Upper lobe of right lung (tissue), 1 donor: Measurements from ENCODE around the gene PDGFRB. TPM values are rescaled to one million over a fixed set of nuclear protein-coding genes. Genes with fewer than 3 reads are reported as not detected.

ENCODE experiments used
- ATAC-seq: fragments of 200-7000 bp; cut with Tn5 transposase; one replicate; pipeline ENCODE4 v1.9.1; 2020; ENCODE audit warnings: mild to moderate bottlenecking, moderate library complexity
- DNase-seq: peaks from one replicate; pipeline ENCODE4 v3.0.0-alpha.2; 2020
- H3K27ac ChIP-seq: fragments of 200-600 bp; one replicate; pipeline ENCODE4 v1.8.0; 2022
- H3K27me3 ChIP-seq: fragments of 200-600 bp; one replicate; pipeline ENCODE4 v1.8.0; 2022; ENCODE audit warnings: mild to moderate bottlenecking
- H3K36me3 ChIP-seq: fragments of 200-600 bp; one replicate; pipeline ENCODE4 v1.8.0; 2022
- H3K4me1 ChIP-seq: fragments of 200-600 bp; one replicate; pipeline ENCODE4 v1.8.0; 2022
- H3K4me3 ChIP-seq: fragments of 200-600 bp; one replicate; pipeline ENCODE4 v1.8.0; 2022; ENCODE audit warnings: mild to moderate bottlenecking
- H3K9me3 ChIP-seq: fragments of 200-600 bp; one replicate; pipeline ENCODE4 v1.8.0; 2022
- intact Hi-C: fragments of 100-400 bp; cut with DNase I; formaldehyde crosslinking; loops from one replicate; pipeline ENCODE4 v1.11.0; 2022
- long read RNA-seq: library from polyadenylated mRNA; unstranded; transcript quantifications from one replicate; pipeline ENCODE4 v2.0.0, GENCODE V29; 2021
- total RNA-seq: library from RNA; stranded (reverse); fragmentation: NEBNext Ultra II Directional; extraction: Animal tissue kit (Norgen Biotek cat#: 25700); gene quantifications from one replicate; pipeline ENCODE4 v1.2.1, GENCODE V29; 2021
- TF ChIP-seq, protein P1 (sequence below): fragments of 200-600 bp; IDR thresholded peaks from one replicate; pipeline ENCODE4 v1.8.0; 2022; ENCODE audit warnings: antibody characterized with exemption
- donor health status: DM: no; HTN: yes; CAD: no; lungs with severe emphysema.

Gene PDGFRB
- total RNA-seq: 120 TPM
- long read RNA-seq, full-length matches to known transcripts: 36 of 158 reads
- long read RNA-seq, partial matches to known transcripts: 60 of 158 reads
- long read RNA-seq, other reads (novel, unspliced or antisense): 62 of 158 reads

GRCh38 chr5:150155258-150156026 is at the start of gene PDGFRB:
PDGFRB (minus strand) TSS chr5:150155845; CDS start chr5:150137047, 18,798 bp downstream.
- Histone ChIP-seq H3K27ac (peak within 1 kb of the TSS; percentile 77), H3K9me3 (no peaks in the 10 kb centered on the region), H3K4me3 (peak within 1 kb of the TSS; percentile 56), H3K4me1 (no peaks in the 10 kb centered on the region), H3K27me3 (peaks cover 6% of the 10 kb centered on the region), H3K36me3 (peaks cover 5% of the 10 kb centered on the region)
- intact Hi-C loops: no loop called here
- DNase-seq (peak; percentile 80), ATAC-seq (peak; percentile 76)
- TF ChIP-seq, protein P1, sequence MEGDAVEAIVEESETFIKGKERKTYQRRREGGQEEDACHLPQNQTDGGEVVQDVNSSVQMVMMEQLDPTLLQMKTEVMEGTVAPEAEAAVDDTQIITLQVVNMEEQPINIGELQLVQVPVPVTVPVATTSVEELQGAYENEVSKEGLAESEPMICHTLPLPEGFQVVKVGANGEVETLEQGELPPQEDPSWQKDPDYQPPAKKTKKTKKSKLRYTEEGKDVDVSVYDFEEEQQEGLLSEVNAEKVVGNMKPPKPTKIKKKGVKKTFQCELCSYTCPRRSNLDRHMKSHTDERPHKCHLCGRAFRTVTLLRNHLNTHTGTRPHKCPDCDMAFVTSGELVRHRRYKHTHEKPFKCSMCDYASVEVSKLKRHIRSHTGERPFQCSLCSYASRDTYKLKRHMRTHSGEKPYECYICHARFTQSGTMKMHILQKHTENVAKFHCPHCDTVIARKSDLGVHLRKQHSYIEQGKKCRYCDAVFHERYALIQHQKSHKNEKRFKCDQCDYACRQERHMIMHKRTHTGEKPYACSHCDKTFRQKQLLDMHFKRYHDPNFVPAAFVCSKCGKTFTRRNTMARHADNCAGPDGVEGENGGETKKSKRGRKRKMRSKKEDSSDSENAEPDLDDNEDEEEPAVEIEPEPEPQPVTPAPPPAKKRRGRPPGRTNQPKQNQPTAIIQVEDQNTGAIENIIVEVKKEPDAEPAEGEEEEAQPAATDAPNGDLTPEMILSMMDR: no peak

DNA sequence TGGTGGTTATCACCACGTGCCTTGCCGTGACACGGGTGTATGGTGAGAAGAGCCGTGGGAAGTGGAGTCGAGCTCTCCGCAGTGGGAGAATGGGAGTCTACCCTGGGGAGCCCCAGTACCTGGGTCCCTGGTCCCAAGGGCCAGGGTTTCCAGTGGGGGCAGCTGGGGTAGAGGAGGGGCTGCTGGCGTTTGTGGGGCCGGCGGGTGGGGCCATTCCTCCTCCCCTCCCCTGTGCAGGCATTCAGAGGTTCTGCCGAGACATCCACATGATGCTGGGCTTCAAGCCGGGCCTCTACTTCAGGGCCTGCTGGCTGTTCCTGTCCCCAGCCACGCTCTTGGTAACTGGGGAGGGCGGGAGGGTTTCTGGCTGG is 48.9 kb upstream of the PDGFRB start:
- TF ChIP-seq, protein P1: no peak
- intact Hi-C loops: no loop called here
- Histone ChIP-seq H3K4me1 (peaks cover 7% of the 10 kb centered on the region), H3K9me3 (no peaks in the 10 kb centered on the region), H3K27me3 (no peaks in the 10 kb centered on the region), H3K36me3 (no peaks in the 10 kb centered on the region), H3K27ac (no peak overlapping the region), H3K4me3 (no peak overlapping the region)
- ATAC-seq: no peak
- no peak for DNase-seq

- Histone ChIP-seq H3K4me3 (no peak overlapping the region), H3K4me1 (peaks cover 2% of the 10 kb centered on the region), H3K9me3 (no peaks in the 10 kb centered on the region), H3K27ac (no peak overlapping the region), H3K36me3 (no peaks in the 10 kb centered on the region), H3K27me3 (no peaks in the 10 kb centered on the region)
- no peak for ATAC-seq
- DNase-seq: no peak
- intact Hi-C loops: no loop called here
- TF ChIP-seq, protein P1: no peak
Observed at GRCh38 chr5:150203832-150204589, 48.4 kb upstream of the PDGFRB start.

DNA sequence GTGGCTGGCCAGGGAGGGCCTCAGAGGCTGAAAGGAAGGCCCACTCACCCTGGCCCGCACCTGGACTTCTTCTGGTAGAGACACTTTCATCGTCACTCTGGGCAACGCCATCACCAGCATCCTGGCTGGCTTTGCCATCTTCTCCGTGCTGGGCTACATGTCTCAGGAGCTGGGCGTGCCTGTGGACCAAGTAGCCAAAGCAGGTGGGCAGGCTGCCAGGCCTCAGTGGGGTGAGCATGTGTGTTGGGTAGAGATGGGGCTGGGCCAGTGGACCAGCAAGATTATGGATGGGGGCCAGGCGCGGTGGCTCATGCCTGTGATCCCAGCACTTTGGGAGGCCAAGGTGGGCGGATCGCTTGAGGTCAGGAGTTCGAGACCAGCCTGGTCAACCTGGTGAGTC is 46.9 kb upstream of the PDGFRB start:
- Histone ChIP-seq H3K9me3 (no peaks in the 10 kb centered on the region), H3K4me1 (no peaks in the 10 kb centered on the region), H3K4me3 (no peak overlapping the region), H3K36me3 (no peaks in the 10 kb centered on the region), H3K27me3 (no peaks in the 10 kb centered on the region), H3K27ac (no peak overlapping the region)
- no peak for DNase-seq
- no peak for ATAC-seq
- TF ChIP-seq, protein P1: no peak
- intact Hi-C loops: no loop called here

GRCh38 chr5:150197476-150197875 is 41.8 kb upstream of the PDGFRB start:
- no peaks in the 10 kb centered on the region for H3K27me3 ChIP-seq
- no peaks in the 10 kb centered on the region for H3K4me1 ChIP-seq
- no peak overlapping the region for H3K4me3 ChIP-seq
- no peaks in the 10 kb centered on the region for H3K36me3 ChIP-seq
- TF ChIP-seq, protein P1: no peak
- H3K9me3 ChIP-seq: no peaks in the 10 kb centered on the region
- DNase-seq: no peak
- ATAC-seq: no peak
- intact Hi-C loops: no loop called here
- no peak overlapping the region for H3K27ac ChIP-seq
